GM13976 (cell line): Measurements from ENCODE around the gene HTR4.

Source experiments
- DNase-seq: peaks from one replicate; pipeline ENCODE4 v3.0.0; 2012; ENCODE audit warnings: low spot score
- in situ Hi-C: fragments of 300-500 bp; cut with MboI; formaldehyde crosslinking; loops from one replicate; pipeline ENCODE4 v1.12.0; 2022; ENCODE audit warnings: low sequenced_read_pairs, mixed read lengths, inconsistent platforms; ENCODE audit not compliant: unreplicated experiment
- TF ChIP-seq, protein P1 (sequence below): IDR thresholded peaks from 2 replicates; pipeline ENCODE4 v1.5.1; 2012; ENCODE audit warnings: borderline replicate concordance, mild to moderate bottlenecking; ENCODE audit not compliant: insufficient read depth; ENCODE audit errors: extremely low read depth, missing control alignments, control extremely low read depth

The HTR4 gene

GRCh38 chr5:148640471-148640870, 13.9 kb downstream of the HTR4 start:
- DNase-seq, result no peak
- in situ Hi-C loops, result no loop called here
- TF ChIP-seq, protein P1, sequence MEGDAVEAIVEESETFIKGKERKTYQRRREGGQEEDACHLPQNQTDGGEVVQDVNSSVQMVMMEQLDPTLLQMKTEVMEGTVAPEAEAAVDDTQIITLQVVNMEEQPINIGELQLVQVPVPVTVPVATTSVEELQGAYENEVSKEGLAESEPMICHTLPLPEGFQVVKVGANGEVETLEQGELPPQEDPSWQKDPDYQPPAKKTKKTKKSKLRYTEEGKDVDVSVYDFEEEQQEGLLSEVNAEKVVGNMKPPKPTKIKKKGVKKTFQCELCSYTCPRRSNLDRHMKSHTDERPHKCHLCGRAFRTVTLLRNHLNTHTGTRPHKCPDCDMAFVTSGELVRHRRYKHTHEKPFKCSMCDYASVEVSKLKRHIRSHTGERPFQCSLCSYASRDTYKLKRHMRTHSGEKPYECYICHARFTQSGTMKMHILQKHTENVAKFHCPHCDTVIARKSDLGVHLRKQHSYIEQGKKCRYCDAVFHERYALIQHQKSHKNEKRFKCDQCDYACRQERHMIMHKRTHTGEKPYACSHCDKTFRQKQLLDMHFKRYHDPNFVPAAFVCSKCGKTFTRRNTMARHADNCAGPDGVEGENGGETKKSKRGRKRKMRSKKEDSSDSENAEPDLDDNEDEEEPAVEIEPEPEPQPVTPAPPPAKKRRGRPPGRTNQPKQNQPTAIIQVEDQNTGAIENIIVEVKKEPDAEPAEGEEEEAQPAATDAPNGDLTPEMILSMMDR, result no peak

DNA sequence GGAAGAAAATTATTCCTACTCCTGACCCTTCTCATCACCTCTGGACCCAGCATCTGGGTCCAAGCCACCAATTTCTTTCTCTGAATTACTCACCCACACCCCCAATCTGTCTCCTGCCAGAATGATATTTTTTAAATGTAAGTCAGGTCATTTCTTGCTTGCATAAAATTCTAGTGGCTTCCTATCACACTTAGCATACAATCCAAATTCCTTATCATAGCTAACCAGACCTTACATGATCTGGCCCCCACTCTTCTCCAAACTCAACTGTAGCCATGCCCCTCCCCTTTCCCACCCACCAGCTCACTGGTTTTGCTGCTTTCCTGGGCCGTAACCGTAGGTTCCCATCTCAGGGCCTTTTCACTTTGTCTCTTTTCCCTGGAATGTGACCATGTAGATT, 15.2 kb downstream of the HTR4 start:
- in situ Hi-C loops, result no loop called here
- DNase-seq, result no peak
- TF ChIP-seq, protein P1, result no peak

GRCh38 chr5:148636353-148636752, 18.0 kb downstream of the HTR4 start:
- TF ChIP-seq, protein P1, result no peak
- DNase-seq, result no peak
- in situ Hi-C loops, result no loop called here

- TF ChIP-seq, protein P1, result no peak
Measured at GRCh38 chr5:148635321-148636083, 18.8 kb downstream of the HTR4 start.

DNA sequence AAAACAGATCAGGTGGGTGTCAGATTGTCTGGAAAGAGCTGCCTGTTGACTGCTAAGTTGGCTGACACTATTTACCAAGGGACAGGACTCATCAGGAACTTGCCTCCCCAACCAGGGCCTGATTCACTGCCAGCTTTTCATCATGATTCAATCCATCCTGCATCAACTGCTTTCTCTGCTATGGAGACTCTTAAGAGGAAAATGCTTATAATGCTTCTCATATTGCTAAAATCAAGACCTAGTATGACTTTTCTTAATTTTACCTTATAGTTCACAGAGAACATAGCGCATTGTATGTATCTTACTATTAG, 21.3 kb downstream of the HTR4 start:
- TF ChIP-seq, protein P1, result no peak
- in situ Hi-C loops, result no loop called here
- DNase-seq, result no peak

More at GRCh38 chr5:148635321-148636083, 18.8 kb downstream of the HTR4 start:
- no peak for DNase-seq
- in situ Hi-C loops, result no loop called here

GRCh38 chr5:148632255-148633066, 21.9 kb downstream of the HTR4 start:
- in situ Hi-C loops, result no loop called here
- no peak for DNase-seq
- TF ChIP-seq, protein P1, result no peak
